HepG2 (cell line): Measurements from ENCODE around the gene FLG. TPM values are rescaled to one million over a fixed set of nuclear protein-coding genes. Genes with fewer than 3 reads are reported as not detected.

ENCODE experiments used
- ATAC-seq: fragments of 200-7000 bp; cut with Tn5 transposase; 3 replicates; pipeline ENCODE4 v1.9.1; 2020; ENCODE audit warnings: mild to moderate bottlenecking, moderate library complexity
- BruUV-seq: library from RNA; stranded (reverse); fragments of 400-500 nt; replicated peaks from 2 replicates; lab custom pipeline; 2021; lab: Mats Ljungman, UMichigan
- CTCF ChIA-PET: fragments of 300-600 bp; formaldehyde crosslinking; extraction: SDS; loops from one replicate; lab custom pipeline; 2021; ENCODE audit warnings: low total read pairs, inconsistent platforms, low intra/inter-chr PET ratio; lab: Yijun Ruan, JAX
- POLR2A ChIA-PET: fragments of 350-600 bp; sonication (Branson Sonifier 250); formaldehyde crosslinking; loops from one replicate; lab custom pipeline; 2020; ENCODE audit warnings: antibody characterized with exemption, inconsistent platforms; lab: Yijun Ruan, JAX
- DNase-seq: peaks from one replicate; pipeline ENCODE4 v3.0.0-alpha.2; 2015; ENCODE audit warnings: low spot score
- FAIRE-seq: peaks from 3 replicates; lab custom pipeline; 2011; peaks lifted over from hg19 to GRCh38; lab: Jason Lieb, UNC
- H2AFZ ChIP-seq: one replicate; pipeline ENCODE4 v1.6.1; 2011; ENCODE audit warnings: low read length, inconsistent platforms
- H3K27ac ChIP-seq: fragments of 300-600 bp; 3 replicates; pipeline ENCODE4 v1.8.0; 2011; ENCODE audit warnings: mixed run types, mild to moderate bottlenecking, mixed read lengths, low read length, inconsistent platforms; ENCODE audit not compliant: insufficient read depth; ENCODE audit errors: extremely low read length
- H3K27me3 ChIP-seq, 2 experiments: fragments of 200-600 bp in 1 of 2; 2 replicates in 1 of 2; 3 replicates in 1 of 2; pipeline versions ENCODE4 v1.6.0 to v1.8.0; 2011; ENCODE audit warnings: low read length in 2 of 2, mild to moderate bottlenecking in 2 of 2, moderate library complexity in 2 of 2, inconsistent platforms in 1 of 2; ENCODE audit not compliant: insufficient read depth in 2 of 2, control insufficient read depth in 1 of 2
- H3K36me3 ChIP-seq, 2 experiments: fragments of 200-600 bp in 1 of 2; replicated peaks in 1 of 2; 2 replicates in 1 of 2; 3 replicates in 1 of 2; pipeline versions ENCODE4 v1.5.1 to v1.8.0; 2011; ENCODE audit warnings: low read length in 2 of 2, inconsistent platforms in 1 of 2; ENCODE audit not compliant: insufficient read depth in 2 of 2, control insufficient read depth in 1 of 2
- H3K4me1 ChIP-seq: 2 replicates; pipeline ENCODE4 v1.5.1; 2012; ENCODE audit warnings: low read length, inconsistent platforms; ENCODE audit not compliant: insufficient read depth
- H3K4me2 ChIP-seq: 2 replicates; pipeline ENCODE4 v1.6.0; 2011; ENCODE audit warnings: low read depth, low read length, inconsistent platforms
- H3K4me3 ChIP-seq, 3 experiments: fragments of 200-600 bp in 1 of 3; sonication (generic), shearing (Covaris generic) in 1 of 3; replicated peaks in 1 of 3; 2 replicates each; pipeline ENCODE4 v1.5.1; 2011 to 2016; ENCODE audit warnings: low read length in 3 of 3, inconsistent platforms in 2 of 3, low read depth in 2 of 3, mild to moderate bottlenecking in 2 of 3, control low read depth in 1 of 3, mixed read lengths in 1 of 3; ENCODE audit not compliant: insufficient read depth in 1 of 3
- H3K79me2 ChIP-seq: one replicate; pipeline ENCODE4 v1.6.1; 2011; ENCODE audit warnings: low read length, inconsistent platforms; ENCODE audit not compliant: insufficient read depth
- H3K9ac ChIP-seq: 2 replicates; pipeline ENCODE4 v1.6.0; 2011; ENCODE audit warnings: mild to moderate bottlenecking, low read depth, low read length, inconsistent platforms; ENCODE audit not compliant: insufficient read depth
- H3K9me3 ChIP-seq: 2 replicates; pipeline ENCODE4 v1.5.1; 2012; ENCODE audit warnings: mild to moderate bottlenecking, low read length
- H4K20me1 ChIP-seq: 2 replicates; pipeline ENCODE4 v1.6.0; 2011; ENCODE audit warnings: inconsistent platforms, mild to moderate bottlenecking, low read length, moderate library complexity; ENCODE audit not compliant: insufficient read depth
- CREB1 ChIP-seq, 2 experiments: fragments of 450-650 bp in 1 of 2; IDR thresholded peaks; 2 replicates each; pipeline ENCODE4 v1.6.1; 2016 to 2017; ENCODE audit warnings: control low read depth in 1 of 2, mild to moderate bottlenecking in 1 of 2, missing compliant biosample characterization in 1 of 2, missing genetic modification characterization in 1 of 2
- KAT7 ChIP-seq: IDR thresholded peaks from 2 replicates; pipeline ENCODE4 v1.6.1; 2018; ENCODE audit warnings: borderline replicate concordance, missing compliant biosample characterization
- ZNF331 ChIP-seq: sonication (generic); formaldehyde crosslinking; IDR thresholded peaks from 2 replicates; pipeline ENCODE4 v1.4.0; 2020; ENCODE audit warnings: missing genetic modification reagents
- ZNF678 ChIP-seq: sonication (generic); formaldehyde crosslinking; IDR thresholded peaks from 2 replicates; pipeline ENCODE4 v1.4.0; 2020; ENCODE audit warnings: mild to moderate bottlenecking, missing genetic modification reagents
- ZNF773 ChIP-seq: sonication (generic); formaldehyde crosslinking; IDR thresholded peaks from 2 replicates; pipeline ENCODE4 v1.4.0; 2020; ENCODE audit warnings: missing genetic modification reagents, borderline replicate concordance
- WGBS: methylation state at CpG from one replicate; pipeline ENCODE4 v1.1.6; 2017; ENCODE audit warnings: low lambda C conversion rate; 5-methylcytosine and 5-hydroxymethylcytosine counted together
- in situ Hi-C: cut with HindIII; loops from 2 replicates; pipeline ENCODE4 v1.10.0; 2017; ENCODE audit warnings: low pct_unique_long_range_greater_than_20kb; ENCODE audit not compliant: extremely low pct_ligation_motif_present
- intact Hi-C: fragments of 100-400 bp; cut with micrococcal nuclease; formaldehyde crosslinking; loops from one replicate; pipeline ENCODE4 v1.10.0; 2022; ENCODE audit not compliant: unreplicated experiment
- polyA plus RNA-seq, 8 experiments: library from polyadenylated mRNA; depleted of rRNA in 3 of 8; stranded (reverse) in 7 of 8; unstranded in 1 of 8; fragments of >200 nt; fragmentation: Illumina TruSeq in 4 of 8; extraction: Trizol in 4 of 8; gene quantifications; 2 replicates each; pipeline versions ENCODE4 v1.2.1 to v1.2.3, GENCODE V29; 2011 to 2016; ENCODE audit warnings: low read depth in 4 of 8, missing spikeins in 1 of 8, mixed read lengths in 1 of 8; ENCODE audit not compliant: insufficient read depth in 1 of 8
- total RNA-seq, 5 experiments: library from RNA; depleted of rRNA; stranded (reverse); fragments of >200 nt; fragmentation: Illumina TruSeq; extraction: Trizol; gene quantifications; 2 replicates each; pipeline ENCODE4 v1.2.3, GENCODE V29; 2016; ENCODE audit warnings: low read depth in 1 of 5

The FLG gene
- total and polyA plus RNA-seq, 2 of the 13 experiments (the other 11 are each of a cell fraction or from before 2014, with no cell fraction given): 0.01 TPM; not detected in 1

GRCh38 chr1:152349611-152350010, 24.6 kb upstream of the FLG start:
- no peak for ATAC-seq
- no peaks in the 10 kb centered on the region for H4K20me1 ChIP-seq
- intact Hi-C loops (loop anchor here (10.0 kb wide), 1 partner anchor 295 kb away; no protein-coding TSS in a partner anchor), in situ Hi-C loops (no loop called here)
- H3K4me2 ChIP-seq: no peak overlapping the region
- no peaks in the 10 kb centered on the region for H3K27me3 ChIP-seq
- no peak overlapping the region for H2AFZ ChIP-seq
- H3K79me2 ChIP-seq: no peaks in the 10 kb centered on the region
- no peak for TF ChIP-seq CREB1 (IDR thresholded peaks at IDR 0.05)
- no peak for TF ChIP-seq CREB1 (CRISPR knock-in tag; IDR thresholded peaks at IDR 0.05)
- no peak for TF ChIP-seq KAT7
- no peak for TF ChIP-seq ZNF773 (CRISPR knock-in tag)
- no peak for TF ChIP-seq ZNF331 (CRISPR knock-in tag)
- TF ChIP-seq, all 625 proteins: peak for 0
- Histone ChIP-seq H3K36me3 (no peaks in the 10 kb centered on the region), H3K9ac (no peak overlapping the region), H3K4me1 (no peaks in the 10 kb centered on the region), H3K4me3 (no peak overlapping the region), H3K27ac (no peak overlapping the region), H3K9me3 (peaks cover 27% of the 10 kb centered on the region)
- BruUV-seq: no TSS peak
- 58% methylated on average over 2 of the region's 2 CpGs for WGBS
- FAIRE-seq (no peak), DNase-seq (no peak)
- POLR2A ChIA-PET: no interaction called here
- CTCF ChIA-PET: no interaction called here

- no peak for ATAC-seq
- TF ChIP-seq ZNF678: no peak
- Histone ChIP-seq H3K27me3 (no peaks in the 10 kb centered on the region), H3K79me2 (no peaks in the 10 kb centered on the region), H3K4me2 (no peak overlapping the region), H2AFZ (no peak overlapping the region), H3K9me3 (peaks cover 15% of the 10 kb centered on the region), H3K9ac (no peak overlapping the region), H3K27ac (no peak overlapping the region), H4K20me1 (no peaks in the 10 kb centered on the region), H3K36me3 (no peaks in the 10 kb centered on the region), H3K4me1 (no peaks in the 10 kb centered on the region), H3K4me3 (no peak overlapping the region)
- 4% methylated on average over 1 of the region's 1 CpG for WGBS
- no peak for FAIRE-seq
- POLR2A ChIA-PET: no interaction called here
- CTCF ChIA-PET: no interaction called here
- in situ Hi-C loops: no loop called here
- BruUV-seq: no TSS peak
- intact Hi-C loops: loop anchor here (10.0 kb wide), 1 partner anchor 294 kb away; no protein-coding TSS in a partner anchor
- no peak for DNase-seq
These were observed 23.4 kb upstream of the FLG start for GRCh38 chr1:152348447-152348846.
